ENCODE data around the gene PLEKHO2.

- TF ChIP-seq REST (IDR thresholded peaks at IDR 0.05; ENCODE audit: insufficient read depth in 1 of 2, low read depth in 2 of 2, low read length in 2 of 2) (no peak), TAF1 (IDR thresholded peaks at IDR 0.05; ENCODE audit: borderline replicate concordance, insufficient read depth, low read length) (no peak), POLR2AphosphoS5 (IDR thresholded peaks at IDR 0.05; ENCODE audit: low read depth, low read length) (no peak)
These were observed 66.3 kb downstream of the PLEKHO2 start for GRCh38 chr15:64907991-64908390.

Measured in PFSK-1 (cell line).